SK-N-SH treated with all-trans-retinoic acid at 6 μM for 48 hours (cell line): ENCODE measurements around the gene LRRFIP1.

Experiments used
- ATAC-seq: fragments of 200-7000 bp; cut with Tn5 transposase; 3 replicates; pipeline ENCODE4 v1.9.1; 2020; ENCODE audit warnings: mild to moderate bottlenecking, moderate library complexity
- ARNTL ChIP-seq: fragments of 450-650 bp; formaldehyde crosslinking; IDR thresholded peaks from 2 replicates; pipeline ENCODE4 v1.5.0; 2020; ENCODE audit warnings: low read depth, mild to moderate bottlenecking, moderate library complexity, borderline replicate concordance
- BACH2 ChIP-seq: fragments of 250-450 bp; sonication (Bioruptor Pico); IDR thresholded peaks from 2 replicates; pipeline ENCODE4 v1.9.0; 2021; ENCODE audit warnings: mild to moderate bottlenecking, borderline replicate concordance
- CREB5 ChIP-seq: fragments of 250-450 bp; sonication (Bioruptor Pico); IDR thresholded peaks from 2 replicates; pipeline ENCODE4 v1.5.1; 2020; ENCODE audit warnings: low read depth, mild to moderate bottlenecking, moderate library complexity
- CSRNP3 ChIP-seq: fragments of 250-450 bp; sonication (Bioruptor Pico); IDR thresholded peaks from 2 replicates; pipeline ENCODE4 v1.5.1; 2021; ENCODE audit warnings: mild to moderate bottlenecking, moderate library complexity
- ESRRG ChIP-seq: fragments of 250-450 bp; sonication (Bioruptor Pico); IDR thresholded peaks from 2 replicates; pipeline ENCODE4 v1.6.1; 2021; ENCODE audit warnings: mild to moderate bottlenecking
- GLIS3 ChIP-seq: fragments of 250-450 bp; sonication (Bioruptor Pico); IDR thresholded peaks from 2 replicates; pipeline ENCODE4 v1.5.0; 2020; ENCODE audit warnings: mild to moderate bottlenecking, moderate library complexity
- ISL1 ChIP-seq: fragments of 250-450 bp; sonication (Bioruptor Pico); IDR thresholded peaks from 2 replicates; pipeline ENCODE4 v2.1.2; 2022; ENCODE audit warnings: mild to moderate bottlenecking, moderate library complexity
- OSR1 ChIP-seq: fragments of 250-450 bp; sonication (Bioruptor Pico); IDR thresholded peaks from 2 replicates; pipeline ENCODE4 v1.8.0; 2022; ENCODE audit warnings: moderate library complexity, mild to moderate bottlenecking, inconsistent platforms
- PATZ1 ChIP-seq: fragments of 250-450 bp; sonication (Bioruptor Pico); IDR thresholded peaks from 2 replicates; pipeline ENCODE4 v1.8.0; 2020; ENCODE audit warnings: mild to moderate bottlenecking, moderate library complexity, borderline replicate concordance
- POU6F1 ChIP-seq: fragments of 250-450 bp; sonication (Bioruptor Pico); IDR thresholded peaks from 2 replicates; pipeline ENCODE4 v1.8.0; 2021; ENCODE audit warnings: low read depth, mild to moderate bottlenecking, moderate library complexity, borderline replicate concordance
- PPARA ChIP-seq: fragments of 250-450 bp; sonication (Bioruptor Pico); IDR thresholded peaks from 2 replicates; pipeline ENCODE4 v1.5.0; 2020; ENCODE audit warnings: mild to moderate bottlenecking, borderline replicate concordance
- RARB ChIP-seq: fragments of 250-450 bp; sonication (Bioruptor Pico); IDR thresholded peaks from 2 replicates; pipeline ENCODE4 v1.8.0; 2021; ENCODE audit warnings: mild to moderate bottlenecking, moderate library complexity
- TCF4 ChIP-seq: fragments of 250-450 bp; sonication (Bioruptor Pico); IDR thresholded peaks from 2 replicates; pipeline ENCODE4 v1.8.0; 2021; ENCODE audit warnings: mild to moderate bottlenecking, moderate library complexity, borderline replicate concordance
- TOX ChIP-seq: fragments of 250-450 bp; sonication (Bioruptor Pico); IDR thresholded peaks from 2 replicates; pipeline ENCODE4 v1.8.0; 2021; ENCODE audit warnings: mild to moderate bottlenecking, moderate library complexity, borderline replicate concordance
- TSHZ2 ChIP-seq: fragments of 250-450 bp; sonication (Bioruptor Pico); IDR thresholded peaks from 2 replicates; pipeline ENCODE4 v1.5.0; 2020; ENCODE audit warnings: mild to moderate bottlenecking, moderate library complexity
- ZC3H10 ChIP-seq: fragments of 250-450 bp; sonication (Bioruptor Pico); IDR thresholded peaks from 2 replicates; pipeline ENCODE4 v1.5.1; 2021; ENCODE audit warnings: mild to moderate bottlenecking, moderate library complexity
- ZFP3 ChIP-seq: fragments of 250-450 bp; sonication (Bioruptor Pico); IDR thresholded peaks from 2 replicates; pipeline ENCODE4 v1.5.0; 2020; ENCODE audit warnings: mild to moderate bottlenecking, moderate library complexity
- ZFP30 ChIP-seq: fragments of 450-650 bp; formaldehyde crosslinking; IDR thresholded peaks from 2 replicates; pipeline ENCODE4 v1.5.0; 2022; ENCODE audit warnings: mild to moderate bottlenecking, moderate library complexity
- ZNF565 ChIP-seq: fragments of 450-650 bp; formaldehyde crosslinking; conservative IDR thresholded peaks from 2 replicates; pipeline ENCODE4 v1.5.0; 2020; ENCODE audit warnings: low read depth, mild to moderate bottlenecking, moderate library complexity
- ZNF70 ChIP-seq: fragments of 450-650 bp; formaldehyde crosslinking; IDR thresholded peaks from 2 replicates; pipeline ENCODE4 v1.5.0; 2020; ENCODE audit warnings: mild to moderate bottlenecking, moderate library complexity
- ZNF8 ChIP-seq: fragments of 450-650 bp; formaldehyde crosslinking; IDR thresholded peaks from 2 replicates; pipeline ENCODE4 v1.5.0; 2020; ENCODE audit warnings: mild to moderate bottlenecking, moderate library complexity

The LRRFIP1 gene

GRCh38 chr2:237596520-237597195 is 30.7 kb upstream of the LRRFIP1 start (continued):
- TF ChIP-seq OSR1 (CRISPR knock-in tag) (no peak), ESRRG (CRISPR knock-in tag) (no peak), ZC3H10 (CRISPR knock-in tag) (no peak), ZFP3 (CRISPR knock-in tag) (no peak), ZNF70 (no peak), TCF4 (no peak), ISL1 (CRISPR knock-in tag) (no peak), ZNF8 (no peak), CREB5 (CRISPR knock-in tag) (no peak)
- TF ChIP-seq, all 23 proteins: peak for 0

GRCh38 chr2:237597196-237598145 is 29.9 kb upstream of the LRRFIP1 start:
- TF ChIP-seq ESRRG (CRISPR knock-in tag) (no peak), GLIS3 (no peak), ZC3H10 (CRISPR knock-in tag) (no peak), ARNTL (CRISPR knock-in tag) (no peak), PPARA (CRISPR knock-in tag) (no peak), ZFP30 (CRISPR knock-in tag) (no peak), ZNF565 (CRISPR knock-in tag) (no peak), RARB (no peak), POU6F1 (CRISPR knock-in tag) (no peak), TCF4 (no peak), BACH2 (CRISPR knock-in tag) (no peak), ISL1 (CRISPR knock-in tag) (no peak), TSHZ2 (CRISPR knock-in tag) (no peak), ZFP3 (CRISPR knock-in tag) (no peak), TOX (CRISPR knock-in tag) (no peak), CSRNP3 (CRISPR knock-in tag) (no peak), PATZ1 (CRISPR knock-in tag) (no peak), CREB5 (CRISPR knock-in tag) (no peak)
- TF ChIP-seq, all 23 proteins: peak for 0
- ATAC-seq = no peak
